ENCODE data around the gene TRAPPC3. TPM values are rescaled to one million over a fixed set of nuclear protein-coding genes. Genes with fewer than 3 reads are reported as not detected.

The TRAPPC3 gene
- total RNA-seq, 1 donor from 2014 or later = 68.5 TPM

DNA sequence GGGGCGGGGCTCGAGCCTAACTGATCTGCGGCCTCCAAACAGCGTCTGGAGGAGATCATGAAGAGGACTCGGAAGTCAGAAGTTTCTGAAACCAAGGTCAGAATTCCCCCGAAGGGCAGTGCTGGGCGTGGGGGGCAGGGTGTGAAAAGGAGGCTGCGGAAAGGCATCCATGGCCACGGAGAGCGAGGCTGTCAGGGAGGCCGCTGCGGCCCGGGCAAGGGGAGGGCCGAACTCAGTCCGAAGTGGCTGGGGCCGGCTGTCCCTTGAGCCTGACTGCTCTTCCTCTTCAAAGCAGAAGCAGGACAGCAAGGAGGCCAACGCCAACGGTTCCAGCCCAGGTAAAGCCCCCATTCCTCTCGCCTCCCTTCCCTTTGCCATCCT is 29.9 kb upstream of the TRAPPC3 start:
- TF ChIP-seq, protein P1, sequence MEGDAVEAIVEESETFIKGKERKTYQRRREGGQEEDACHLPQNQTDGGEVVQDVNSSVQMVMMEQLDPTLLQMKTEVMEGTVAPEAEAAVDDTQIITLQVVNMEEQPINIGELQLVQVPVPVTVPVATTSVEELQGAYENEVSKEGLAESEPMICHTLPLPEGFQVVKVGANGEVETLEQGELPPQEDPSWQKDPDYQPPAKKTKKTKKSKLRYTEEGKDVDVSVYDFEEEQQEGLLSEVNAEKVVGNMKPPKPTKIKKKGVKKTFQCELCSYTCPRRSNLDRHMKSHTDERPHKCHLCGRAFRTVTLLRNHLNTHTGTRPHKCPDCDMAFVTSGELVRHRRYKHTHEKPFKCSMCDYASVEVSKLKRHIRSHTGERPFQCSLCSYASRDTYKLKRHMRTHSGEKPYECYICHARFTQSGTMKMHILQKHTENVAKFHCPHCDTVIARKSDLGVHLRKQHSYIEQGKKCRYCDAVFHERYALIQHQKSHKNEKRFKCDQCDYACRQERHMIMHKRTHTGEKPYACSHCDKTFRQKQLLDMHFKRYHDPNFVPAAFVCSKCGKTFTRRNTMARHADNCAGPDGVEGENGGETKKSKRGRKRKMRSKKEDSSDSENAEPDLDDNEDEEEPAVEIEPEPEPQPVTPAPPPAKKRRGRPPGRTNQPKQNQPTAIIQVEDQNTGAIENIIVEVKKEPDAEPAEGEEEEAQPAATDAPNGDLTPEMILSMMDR (IDR thresholded peaks at IDR 0.05; ENCODE audit: unreplicated experiment) = no peak
- Mint-ChIP-seq H3K27me3 (ENCODE audit: low read depth) (no peaks in the 10 kb centered on the region), H3K4me3 (no peak overlapping the region), H3K4me1 (no peaks in the 10 kb centered on the region), H3K27ac (no peak overlapping the region), H3K9me3 (no peaks in the 10 kb centered on the region), H3K36me3 (peaks cover 21% of the 10 kb centered on the region)
- no peak for DNase-seq (ENCODE audit: low spot score in 2 of 2, unreplicated experiment in 2 of 2)

DNA sequence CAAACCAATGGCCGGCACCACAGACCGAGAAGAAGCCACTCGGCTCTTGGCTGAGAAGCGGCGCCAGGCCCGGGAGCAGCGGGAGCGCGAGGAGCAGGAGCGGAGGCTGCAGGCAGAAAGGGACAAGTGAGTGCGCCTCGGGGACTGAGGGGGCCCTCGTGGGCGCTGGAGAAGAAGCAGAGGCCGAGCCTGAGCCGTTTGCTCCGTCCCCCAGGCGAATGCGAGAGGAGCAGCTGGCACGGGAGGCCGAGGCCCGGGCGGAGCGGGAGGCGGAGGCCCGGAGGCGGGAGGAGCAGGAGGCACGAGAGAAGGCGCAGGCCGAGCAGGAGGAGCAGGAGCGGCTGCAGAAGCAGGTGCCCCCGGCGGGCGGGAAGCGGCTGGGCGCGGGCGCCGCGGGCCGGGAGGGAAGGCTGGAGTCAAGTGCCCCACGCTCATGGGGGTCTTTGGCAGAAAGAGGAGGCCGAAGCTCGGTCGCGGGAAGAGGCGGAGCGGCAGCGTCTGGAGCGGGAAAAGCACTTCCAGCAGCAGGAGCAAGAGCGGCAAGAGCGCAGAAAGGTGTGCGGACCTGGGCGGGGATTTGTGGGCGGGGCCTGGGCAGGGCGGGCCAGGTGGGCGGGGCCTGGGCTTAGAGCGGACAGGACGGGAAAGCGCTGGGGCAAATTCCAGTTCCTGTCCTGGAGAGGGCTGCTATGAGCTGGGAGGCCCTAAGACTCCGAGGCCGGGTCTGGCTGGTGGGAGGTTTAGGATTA is 29.4 kb upstream of the TRAPPC3 start:
- Mint-ChIP-seq H3K4me3 (no peak overlapping the region), H3K4me1 (no peaks in the 10 kb centered on the region), H3K27me3 (ENCODE audit: low read depth) (no peaks in the 10 kb centered on the region), H3K9me3 (no peaks in the 10 kb centered on the region), H3K36me3 (peaks cover 24% of the 10 kb centered on the region), H3K27ac (peak overlapping the region; percentile 21)
- TF ChIP-seq, protein P1 (IDR thresholded peaks at IDR 0.05; ENCODE audit: unreplicated experiment) = no peak
- no peak for DNase-seq (ENCODE audit: low spot score in 2 of 2, unreplicated experiment in 2 of 2)

DNA sequence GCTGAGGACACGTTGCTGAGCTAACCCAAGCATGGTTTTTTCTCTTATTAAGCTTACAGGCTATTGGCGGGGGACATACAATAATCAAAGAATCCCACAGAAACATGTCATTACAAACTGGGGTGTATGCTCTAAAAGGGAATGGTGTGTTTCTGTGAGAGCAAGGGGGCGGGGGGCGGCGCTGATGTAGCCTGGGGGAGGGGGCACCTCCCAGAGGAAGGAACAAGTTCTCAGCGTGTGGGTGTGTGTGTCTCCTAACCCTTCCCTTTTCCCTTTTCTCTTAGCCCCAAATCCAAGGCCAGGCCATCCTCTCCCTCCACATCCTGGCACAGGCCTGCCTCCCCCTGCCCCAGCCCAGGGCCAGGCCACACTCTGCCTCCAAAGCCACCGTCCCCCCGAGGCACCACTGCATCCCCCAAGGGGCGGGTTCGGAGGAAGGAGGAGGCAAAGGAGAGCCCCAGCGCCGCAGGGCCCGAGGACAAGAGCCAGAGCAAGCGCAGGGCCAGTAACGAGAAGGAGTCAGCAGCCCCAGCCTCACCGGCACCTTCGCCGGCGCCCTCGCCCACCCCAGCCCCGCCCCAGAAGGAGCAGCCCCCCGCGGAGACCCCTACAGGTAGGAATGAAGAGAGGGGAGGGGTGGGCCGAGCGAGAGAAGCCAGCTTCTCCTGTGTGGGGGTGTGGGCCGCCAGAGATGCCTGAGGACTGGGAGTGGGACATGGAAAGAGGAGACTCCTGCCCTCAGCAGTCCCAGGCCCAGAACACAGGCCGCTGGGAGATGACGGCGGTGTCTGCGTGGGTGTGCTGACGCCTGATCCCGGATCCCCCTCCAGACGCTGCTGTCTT is 28.5 kb upstream of the TRAPPC3 start:
- H3K27ac Mint-ChIP-seq = no peak overlapping the region
- H3K9me3 Mint-ChIP-seq = no peaks in the 10 kb centered on the region
- H3K4me1 Mint-ChIP-seq = no peaks in the 10 kb centered on the region
- TF ChIP-seq, protein P1 (IDR thresholded peaks at IDR 0.05; ENCODE audit: unreplicated experiment) = no peak
- peaks cover 29% of the 10 kb centered on the region for H3K36me3 Mint-ChIP-seq
- DNase-seq (ENCODE audit: low spot score in 2 of 2, unreplicated experiment in 2 of 2) = no peak
- H3K27me3 Mint-ChIP-seq (ENCODE audit: low read depth) = no peaks in the 10 kb centered on the region
- no peak overlapping the region for H3K4me3 Mint-ChIP-seq

DNA sequence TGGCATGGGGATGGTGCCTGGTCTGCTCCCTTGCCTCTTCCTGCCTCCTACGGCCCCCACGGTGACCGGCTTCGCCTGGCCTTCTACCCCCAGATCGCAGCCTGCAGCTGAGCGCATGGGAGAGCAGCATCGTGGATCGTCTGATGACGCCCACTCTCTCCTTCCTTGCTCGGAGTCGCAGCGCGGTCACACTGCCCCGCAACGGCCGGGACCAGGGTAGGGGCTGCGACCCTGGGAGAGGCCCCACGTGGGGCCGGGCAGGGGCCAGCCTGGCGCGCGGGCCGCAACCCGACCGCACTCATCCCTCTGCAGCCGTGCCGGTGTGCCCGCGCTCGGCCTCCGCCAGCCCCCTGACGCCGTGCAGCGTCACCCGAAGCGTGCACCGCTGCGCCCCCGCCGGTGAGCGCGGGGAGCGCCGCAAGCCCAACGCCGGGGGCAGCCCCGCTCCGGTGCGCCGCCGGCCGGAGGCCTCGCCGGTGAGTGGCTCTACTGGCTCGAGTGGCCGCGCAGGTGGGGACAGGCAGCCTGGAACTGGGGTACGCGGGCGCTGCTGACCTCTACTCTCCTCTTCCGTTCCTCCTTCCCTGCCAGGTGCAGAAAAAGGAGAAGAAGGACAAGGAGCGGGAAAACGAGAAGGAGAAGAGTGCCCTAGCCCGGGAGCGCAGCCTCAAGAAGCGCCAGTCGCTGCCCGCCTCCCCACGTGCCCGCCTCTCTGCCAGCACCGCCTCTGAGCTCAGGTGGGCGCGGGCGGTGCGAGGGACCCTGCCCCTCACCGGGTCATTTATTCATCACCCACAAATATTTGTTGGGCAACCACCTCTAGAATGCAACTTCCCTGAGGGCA is 27.0 kb upstream of the TRAPPC3 start:
- no peak for DNase-seq (ENCODE audit: low spot score in 2 of 2, unreplicated experiment in 2 of 2)
- H3K36me3 Mint-ChIP-seq = peaks cover 38% of the 10 kb centered on the region
- no peak overlapping the region for H3K4me3 Mint-ChIP-seq
- H3K9me3 Mint-ChIP-seq = no peaks in the 10 kb centered on the region
- H3K27me3 Mint-ChIP-seq (ENCODE audit: low read depth) = no peaks in the 10 kb centered on the region
- no peaks in the 10 kb centered on the region for H3K4me1 Mint-ChIP-seq
- H3K27ac Mint-ChIP-seq = no peak overlapping the region
- TF ChIP-seq, protein P1 (IDR thresholded peaks at IDR 0.05; ENCODE audit: unreplicated experiment) = no peak
